GM18519 (cell line): ENCODE data around the gene LEMD2.

ENCODE experiments used
- ATAC-seq: cut with Tn5 transposase; IDR thresholded peaks from one replicate; pipeline ENCODE4 v1.9.1; 2021; ENCODE audit warnings: mild to moderate bottlenecking, moderate library complexity; ENCODE audit not compliant: unreplicated experiment, low FRiP score

The LEMD2 gene

DNA sequence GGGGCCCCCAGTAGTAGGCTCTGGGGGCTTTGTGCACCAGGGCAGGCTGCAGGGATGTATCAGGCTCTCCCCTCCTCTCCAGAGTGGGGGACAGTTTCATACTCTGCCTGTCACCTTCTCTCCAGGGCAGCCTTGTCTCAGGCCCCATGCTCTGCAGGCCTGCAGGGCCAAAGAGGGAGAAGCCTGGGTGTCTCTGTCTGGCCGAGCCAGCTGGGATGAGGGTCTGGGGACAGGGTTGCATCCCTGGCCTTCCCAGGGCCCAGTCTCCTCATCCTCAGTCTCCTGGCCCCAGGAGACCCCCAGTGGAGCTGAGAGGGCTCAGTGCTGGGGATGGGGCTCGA lies 27.4 kb downstream of the LEMD2 start:
- no peak for ATAC-seq

DNA sequence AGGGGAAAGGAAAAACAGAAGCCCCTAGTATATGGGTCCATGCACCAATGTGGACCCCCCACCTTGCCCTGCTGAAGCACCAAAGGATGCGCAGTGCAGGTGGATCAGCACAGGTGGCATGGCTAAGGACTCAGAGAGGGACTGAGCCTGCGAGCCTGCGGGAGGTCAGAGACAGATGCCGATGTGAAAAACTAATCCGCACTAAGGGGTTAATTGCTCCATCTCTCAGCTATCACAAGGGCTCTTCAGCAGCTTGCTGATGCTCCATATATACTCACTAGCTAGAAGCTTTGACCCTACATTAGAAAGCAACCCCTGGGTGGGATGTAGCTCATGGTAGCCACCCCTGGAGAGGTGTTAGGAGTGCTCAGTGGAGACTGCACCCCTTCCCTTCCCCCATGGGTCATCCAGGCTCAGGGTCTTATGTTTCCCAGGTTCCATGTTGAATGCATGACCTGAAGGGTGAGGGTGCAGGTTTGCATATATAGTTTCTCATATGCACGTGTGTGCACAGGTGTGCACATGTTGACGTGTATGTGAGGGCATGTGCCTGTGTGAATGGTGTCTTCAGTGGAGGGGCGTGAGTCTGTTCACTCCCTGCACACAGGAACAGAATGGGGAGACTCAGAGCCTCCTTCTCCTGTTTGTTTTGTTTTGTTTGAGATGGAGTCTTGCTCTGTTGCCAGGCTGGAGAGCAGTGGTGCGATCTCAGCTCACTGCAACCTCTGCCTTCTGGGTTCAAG lies 28.9 kb downstream of the LEMD2 start:
- no peak for ATAC-seq

DNA sequence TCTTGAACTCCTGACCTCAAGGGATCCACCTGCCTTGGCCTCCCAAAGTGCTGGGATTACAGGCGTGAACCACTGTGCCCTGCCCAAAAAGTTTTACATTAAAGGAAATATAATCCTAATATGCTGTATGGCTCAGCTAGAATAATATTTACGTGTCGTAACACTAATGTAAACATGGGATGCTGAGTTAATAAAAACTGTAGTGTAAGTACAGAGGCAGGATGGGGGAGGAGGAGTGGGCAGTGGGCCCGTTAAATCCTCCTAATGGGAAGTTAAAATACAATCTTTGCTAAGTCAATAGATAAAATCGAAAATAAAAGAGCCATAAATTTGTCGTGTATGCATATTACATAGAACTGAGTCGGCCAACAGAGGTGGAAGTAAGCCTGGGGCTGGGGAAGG lies 30.1 kb downstream of the LEMD2 start:
- ATAC-seq, result no peak

DNA sequence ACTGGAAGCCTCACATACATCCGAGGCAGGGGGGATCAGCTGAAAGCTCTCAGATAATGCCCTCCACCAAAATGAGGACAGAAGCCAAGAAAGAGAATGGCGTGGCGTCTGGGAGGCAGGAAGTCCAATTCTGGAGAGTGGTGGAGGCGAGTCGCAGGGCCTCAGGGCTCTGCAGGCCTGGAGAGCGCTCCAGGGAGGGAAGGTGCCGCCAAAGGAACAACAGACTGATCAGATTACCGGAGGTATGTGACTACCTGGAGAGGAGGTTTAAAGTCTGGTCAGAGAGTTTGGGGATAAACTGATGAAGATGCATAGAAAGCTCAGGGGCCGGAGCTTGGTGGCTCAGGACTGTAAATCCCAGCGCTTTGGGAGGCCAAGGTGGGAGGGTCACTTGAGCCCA lies 31.0 kb downstream of the LEMD2 start:
- ATAC-seq, result no peak

DNA sequence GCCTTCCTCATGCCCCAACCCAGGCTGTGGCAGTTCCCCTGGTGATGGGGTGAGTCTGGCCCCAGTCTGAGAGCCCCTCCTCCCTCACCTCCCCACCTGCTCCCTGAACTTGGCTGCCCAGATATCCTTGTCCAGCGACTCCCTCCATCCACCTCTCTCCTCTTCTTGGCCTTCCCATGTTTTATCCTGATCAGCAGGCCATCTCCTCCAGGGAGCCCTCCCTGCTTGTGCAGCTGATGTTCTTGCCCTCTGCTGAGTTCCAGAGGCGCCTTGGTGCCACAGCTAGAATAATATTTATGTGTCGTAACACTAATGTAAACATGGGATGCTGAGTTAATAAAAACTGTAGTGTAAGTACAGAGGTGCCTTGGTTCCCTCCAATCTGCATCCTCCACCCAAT lies 31.8 kb downstream of the LEMD2 start:
- ATAC-seq, result no peak

DNA sequence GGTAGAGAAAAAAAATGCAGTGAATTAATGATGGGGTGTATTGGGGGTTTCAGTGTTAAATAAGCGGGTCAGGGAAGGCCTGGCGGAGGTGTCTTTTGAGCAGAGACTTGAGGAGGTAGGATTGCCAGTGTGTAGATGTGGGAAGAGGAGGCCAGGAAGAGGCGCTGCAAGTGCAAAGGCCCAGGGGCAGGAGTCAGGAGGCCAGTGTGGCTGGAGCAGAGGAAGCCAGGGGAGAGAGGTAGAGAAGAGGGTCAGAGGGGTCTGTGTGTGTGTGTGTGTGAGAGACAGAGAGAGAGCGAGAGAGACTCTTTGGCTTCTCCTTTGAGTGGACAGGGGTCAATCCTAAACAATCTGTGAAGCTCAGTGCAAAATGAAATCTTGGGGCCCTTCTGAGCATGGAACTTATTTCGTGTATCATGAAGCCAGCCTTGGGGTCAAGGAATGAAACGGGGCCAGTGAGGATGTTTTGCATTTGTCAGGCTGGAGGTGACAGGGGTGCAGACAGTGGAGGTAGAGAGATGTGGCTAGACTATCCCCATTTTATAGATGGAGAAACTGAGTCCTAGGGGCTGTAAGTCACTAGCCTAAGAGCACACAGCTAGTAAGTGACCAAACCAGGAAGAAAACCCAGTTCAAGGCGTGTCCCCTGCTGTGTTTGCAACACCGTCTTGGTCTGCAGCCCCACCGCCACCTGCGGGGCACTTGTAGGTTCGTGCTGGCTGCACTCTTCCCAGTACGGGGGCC lies 32.5 kb downstream of the LEMD2 start:
- ATAC-seq, result no peak

DNA sequence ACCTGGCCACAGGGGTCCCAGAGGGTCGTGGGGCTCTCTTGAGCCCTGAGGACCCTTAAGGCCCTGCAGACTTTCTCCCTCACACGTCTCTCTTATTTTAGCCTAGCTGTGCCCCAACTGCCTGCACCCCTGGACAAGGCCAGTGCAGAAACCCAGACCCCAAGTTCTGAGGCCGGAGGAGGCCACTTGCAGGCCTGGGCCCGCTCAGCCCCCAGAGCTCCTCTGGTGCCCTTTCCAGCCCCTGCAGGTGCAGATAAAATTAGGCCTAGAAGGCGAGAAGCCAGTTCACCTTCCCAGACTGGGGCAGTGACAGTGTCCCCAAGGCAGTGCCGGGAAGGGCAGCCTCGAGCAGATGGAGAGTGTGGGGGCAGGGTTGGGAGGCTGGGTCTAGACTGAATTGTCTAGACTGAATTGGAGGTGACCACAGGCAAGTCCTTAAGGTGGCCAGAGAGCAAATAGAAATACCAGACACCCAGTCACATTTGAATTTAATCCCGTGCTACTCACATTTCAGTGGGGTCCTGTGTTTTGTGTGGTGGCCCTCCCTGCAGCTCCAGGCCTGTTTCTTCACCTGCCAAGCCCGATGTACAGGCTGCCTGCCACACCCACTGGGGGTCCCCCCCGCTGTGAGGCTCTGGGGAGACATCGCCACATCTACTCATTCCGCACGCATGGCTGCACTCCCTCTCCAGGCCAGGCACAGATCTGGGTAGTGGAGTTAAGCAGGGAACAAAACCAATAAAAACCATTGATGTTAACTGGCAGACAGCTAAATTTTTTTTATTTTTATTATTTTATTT lies 33.7 kb downstream of the LEMD2 start:
- ATAC-seq, result no peak

DNA sequence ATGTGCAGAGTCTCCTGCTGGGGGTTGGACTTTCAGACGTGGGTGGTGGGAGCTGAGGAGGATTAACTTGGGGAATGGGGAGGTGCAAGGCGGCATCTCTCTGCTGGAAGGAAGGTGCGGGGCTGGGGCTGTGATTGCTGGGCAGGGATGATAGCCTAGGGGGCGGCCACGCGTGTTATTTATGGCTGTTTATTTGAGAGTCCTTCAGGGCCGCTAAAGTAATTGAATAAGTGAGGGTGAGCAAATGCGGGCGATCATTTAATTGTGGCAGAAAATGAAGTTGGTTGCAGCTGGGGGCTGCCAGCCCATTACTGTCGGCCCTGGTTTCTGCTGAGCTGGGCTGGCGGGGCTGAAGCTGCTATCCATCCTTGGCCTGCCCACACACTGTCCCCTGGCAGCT lies 34.7 kb downstream of the LEMD2 start:
- ATAC-seq, result no peak

DNA sequence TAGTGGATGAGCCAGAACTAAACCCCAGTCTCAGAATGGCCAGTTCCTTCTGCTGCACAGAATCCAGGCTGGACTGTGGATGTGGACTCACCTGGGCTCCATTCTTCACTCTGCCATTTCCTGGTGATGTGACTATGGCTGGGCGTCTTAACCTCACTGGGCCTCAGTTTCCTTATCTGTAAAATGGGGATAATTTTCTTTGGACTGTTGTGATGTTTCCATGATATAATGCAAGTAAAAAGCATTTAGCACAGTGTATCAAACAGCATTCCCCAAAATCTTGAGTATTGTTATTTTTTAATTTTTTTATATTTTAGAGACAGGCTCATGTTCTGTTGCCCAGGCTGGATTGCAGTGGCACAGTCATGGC lies 36.3 kb downstream of the LEMD2 start:
- no peak for ATAC-seq

DNA sequence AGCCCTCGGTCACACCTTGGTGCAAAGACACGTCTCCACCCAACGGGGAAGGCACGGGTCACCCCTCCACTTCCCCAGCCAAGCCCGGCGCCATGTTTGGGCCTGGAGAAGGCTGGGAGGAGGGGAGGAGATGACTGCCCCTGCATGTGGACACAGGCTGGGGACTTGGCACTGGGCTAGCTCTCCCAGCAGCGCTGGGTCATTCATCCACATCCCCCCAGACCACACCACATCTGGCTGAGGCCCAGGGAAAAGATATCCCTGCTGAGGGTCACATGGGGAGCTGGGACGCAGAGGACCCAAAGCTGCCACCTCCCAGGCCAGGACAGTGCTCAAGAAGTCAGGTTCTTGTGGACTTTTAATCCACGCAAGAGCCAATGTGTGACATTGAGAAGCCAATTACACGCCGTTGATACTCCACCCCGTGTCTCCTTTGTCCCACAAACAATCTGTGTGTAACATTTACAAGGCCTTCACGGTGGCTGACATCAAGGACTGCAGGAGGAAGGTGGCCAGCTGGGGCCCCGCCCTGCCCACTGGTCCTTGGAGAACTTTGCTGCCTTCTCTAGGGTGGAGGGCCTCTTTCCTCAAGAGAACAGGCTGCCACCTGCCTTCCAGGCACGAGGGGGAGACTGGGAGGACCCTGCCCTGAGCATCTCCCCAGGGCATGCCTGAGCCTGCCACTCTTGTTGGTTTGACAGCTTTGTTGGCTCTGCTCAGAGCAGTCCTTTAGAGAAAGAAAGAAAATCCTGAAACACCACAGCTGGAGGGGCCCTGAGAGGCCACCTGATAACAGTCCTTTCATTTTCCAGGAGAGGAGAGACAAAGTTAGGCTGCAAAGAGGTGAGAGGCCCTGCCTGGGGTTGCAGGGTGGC lies 36.9 kb downstream of the LEMD2 start:
- no peak for ATAC-seq

DNA sequence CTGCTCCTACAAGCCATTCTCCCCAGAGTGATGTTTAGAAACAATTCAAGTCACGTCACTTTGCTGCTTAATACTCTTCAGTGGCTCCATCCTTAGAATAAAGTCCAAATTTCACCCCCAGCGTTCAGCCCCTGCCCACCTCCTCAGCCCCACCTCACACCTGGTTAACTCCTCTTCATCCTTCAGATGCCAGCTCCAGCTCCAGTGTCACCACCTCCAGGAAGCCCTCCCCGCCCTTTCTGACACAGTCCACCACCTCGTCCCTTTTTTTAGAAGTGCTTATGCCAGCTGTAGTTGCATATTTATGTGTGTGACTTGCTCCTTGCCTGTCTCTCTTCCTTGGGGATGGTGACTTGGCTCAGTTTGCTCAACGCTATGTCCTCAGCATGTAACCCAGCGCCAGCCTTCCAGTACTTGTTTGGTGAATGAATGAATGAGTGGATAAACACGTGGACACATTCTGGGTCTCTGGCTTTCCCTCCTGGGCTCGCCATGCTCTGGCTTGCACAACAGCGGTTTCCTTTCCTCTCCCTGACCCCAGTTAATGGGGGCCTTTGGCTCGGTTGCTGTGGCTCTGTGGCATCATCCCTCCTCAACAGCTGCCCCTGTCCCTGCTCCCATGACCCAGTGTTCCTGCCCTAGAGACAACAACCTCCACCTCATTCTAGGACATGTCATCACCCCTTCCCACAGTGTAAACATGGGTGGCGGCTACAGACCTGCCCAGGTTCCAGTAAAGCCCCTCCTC lies 38.5 kb downstream of the LEMD2 start:
- no peak for ATAC-seq

DNA sequence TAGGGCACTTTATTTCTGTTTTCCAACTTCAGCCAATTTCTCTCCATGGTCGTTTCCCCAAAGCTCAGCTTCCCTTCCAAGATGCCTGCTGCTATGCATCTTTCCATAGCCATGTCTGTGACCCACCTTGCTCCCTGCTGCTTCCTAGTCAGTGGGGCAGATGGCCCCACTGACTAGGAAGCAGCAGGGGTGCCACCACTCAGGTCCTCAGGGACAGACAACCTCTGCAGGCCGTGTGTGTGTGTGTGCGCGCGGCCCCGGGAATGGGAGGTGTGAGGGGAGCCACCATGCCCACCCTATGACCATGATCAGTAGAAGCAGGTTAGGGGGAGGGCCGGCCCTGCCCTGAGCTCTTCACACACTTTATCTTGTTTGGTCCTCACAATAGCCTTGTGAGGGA lies 39.5 kb downstream of the LEMD2 start:
- ATAC-seq, result no peak

DNA sequence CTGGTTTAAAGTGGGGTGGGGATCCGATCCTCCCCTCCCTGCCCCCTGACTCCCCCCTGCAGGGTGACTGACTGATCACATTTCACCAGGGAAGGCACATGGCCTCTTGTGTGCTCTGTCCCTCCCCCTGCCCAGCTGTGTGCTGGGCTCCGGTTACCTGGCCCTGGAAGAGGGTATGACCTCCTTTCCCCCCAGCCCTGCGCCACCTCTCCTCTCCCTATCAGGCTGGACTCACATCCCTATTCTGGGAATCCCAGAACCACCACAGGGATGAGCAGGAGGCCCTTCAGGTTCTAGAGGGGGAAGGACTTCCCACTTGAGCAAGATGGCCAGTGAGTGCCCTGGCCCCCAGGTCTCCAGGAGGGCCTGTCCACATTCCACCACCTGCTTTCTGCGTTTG lies 40.1 kb downstream of the LEMD2 start:
- ATAC-seq, result no peak

DNA sequence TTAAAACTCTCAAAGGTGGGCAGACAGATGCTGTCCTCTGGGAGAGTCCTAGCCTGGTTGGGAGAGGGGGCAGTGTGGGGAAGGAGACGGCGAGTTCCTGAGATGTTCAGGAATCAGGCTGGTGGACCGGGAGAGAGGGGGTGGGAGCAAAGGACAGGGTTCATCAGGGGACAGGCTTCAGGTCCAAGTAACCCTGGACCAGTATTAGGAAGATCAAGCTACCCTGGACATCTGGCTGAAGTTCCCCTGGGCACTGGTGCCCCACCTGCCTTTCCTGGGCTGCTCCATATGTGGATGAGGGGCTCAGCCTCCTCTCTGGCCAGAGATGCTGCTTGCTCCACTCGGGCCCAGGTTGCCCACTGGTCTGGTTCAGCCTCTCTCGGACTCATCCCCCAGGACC lies 41.1 kb downstream of the LEMD2 start:
- ATAC-seq, result no peak

DNA sequence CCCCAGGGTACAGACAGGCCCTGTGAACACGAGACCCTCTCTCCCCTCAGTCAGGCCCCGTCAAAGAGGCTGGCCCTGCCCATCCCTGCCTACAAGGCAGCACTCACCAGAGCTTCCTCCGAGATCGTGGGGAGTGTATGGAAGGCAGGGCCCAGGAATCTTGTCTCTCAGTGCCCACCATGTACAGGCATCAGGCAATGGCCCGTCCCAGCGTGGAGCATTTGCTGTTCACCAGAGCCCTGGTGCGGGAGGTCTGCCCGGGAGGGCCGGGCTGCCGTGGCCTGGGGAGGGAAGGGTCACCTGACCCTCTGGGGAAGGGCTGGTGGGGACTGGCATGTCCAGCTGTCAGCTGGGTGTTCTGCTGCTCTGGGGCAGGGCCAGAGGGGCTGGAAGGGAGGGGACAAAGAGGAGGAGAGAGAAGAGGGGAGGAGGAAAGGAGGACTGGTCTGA lies 42.3 kb downstream of the LEMD2 start, which contains the start of gene IP6K3:
TSS of gene IP6K3 (minus strand) at position 255 of the 450 bp plus-strand sequence. CDS start 11,429 bp downstream, outside the sequence.
- no peak for ATAC-seq

DNA sequence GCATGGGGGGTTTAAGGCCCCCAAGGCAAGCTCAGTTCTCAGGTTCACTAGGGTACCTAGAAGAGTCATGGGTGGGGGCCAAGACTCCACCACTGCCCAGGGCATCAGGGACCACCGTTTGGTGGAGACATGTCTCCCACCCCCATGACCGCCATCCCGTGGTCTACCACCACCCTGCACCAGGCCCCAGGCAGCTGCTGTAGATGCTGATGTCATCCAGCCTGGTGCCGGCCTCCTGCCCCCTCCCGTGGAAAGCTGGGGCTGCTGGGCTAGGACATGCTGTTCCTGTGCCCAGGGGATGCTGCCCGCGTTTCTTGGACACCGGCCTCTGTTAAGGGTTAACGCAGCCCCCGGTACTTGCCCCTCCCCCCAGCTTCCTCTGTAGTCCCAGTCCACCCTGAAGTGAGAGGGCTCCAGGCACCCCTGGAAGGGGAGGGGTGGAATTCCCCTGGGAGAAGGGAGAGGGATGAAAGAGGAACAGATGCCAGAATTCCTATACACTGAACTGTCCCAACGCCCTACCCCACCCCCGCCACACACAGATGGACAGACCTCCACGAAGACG lies 42.8 kb downstream of the LEMD2 start:
- ATAC-seq, result no peak

DNA sequence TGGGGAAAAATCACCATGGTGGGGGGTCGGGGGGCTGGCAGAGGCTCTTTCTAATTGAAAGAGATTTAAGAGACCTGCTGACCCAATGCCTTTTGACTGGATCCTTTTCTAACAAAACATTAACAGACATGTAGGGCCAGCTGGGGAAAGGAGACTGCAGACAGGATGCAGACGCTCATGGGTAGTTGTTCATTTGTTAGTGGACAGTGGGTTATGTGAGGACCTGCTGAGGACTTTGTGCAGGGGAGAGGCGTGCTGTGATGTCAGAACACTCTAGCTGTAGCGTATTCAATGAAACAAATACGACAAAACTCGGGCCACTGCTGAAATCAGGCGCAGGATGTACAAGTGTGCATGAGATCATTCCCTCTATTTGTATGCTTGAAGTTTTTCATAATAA lies 43.4 kb downstream of the LEMD2 start:
- no peak for ATAC-seq

DNA sequence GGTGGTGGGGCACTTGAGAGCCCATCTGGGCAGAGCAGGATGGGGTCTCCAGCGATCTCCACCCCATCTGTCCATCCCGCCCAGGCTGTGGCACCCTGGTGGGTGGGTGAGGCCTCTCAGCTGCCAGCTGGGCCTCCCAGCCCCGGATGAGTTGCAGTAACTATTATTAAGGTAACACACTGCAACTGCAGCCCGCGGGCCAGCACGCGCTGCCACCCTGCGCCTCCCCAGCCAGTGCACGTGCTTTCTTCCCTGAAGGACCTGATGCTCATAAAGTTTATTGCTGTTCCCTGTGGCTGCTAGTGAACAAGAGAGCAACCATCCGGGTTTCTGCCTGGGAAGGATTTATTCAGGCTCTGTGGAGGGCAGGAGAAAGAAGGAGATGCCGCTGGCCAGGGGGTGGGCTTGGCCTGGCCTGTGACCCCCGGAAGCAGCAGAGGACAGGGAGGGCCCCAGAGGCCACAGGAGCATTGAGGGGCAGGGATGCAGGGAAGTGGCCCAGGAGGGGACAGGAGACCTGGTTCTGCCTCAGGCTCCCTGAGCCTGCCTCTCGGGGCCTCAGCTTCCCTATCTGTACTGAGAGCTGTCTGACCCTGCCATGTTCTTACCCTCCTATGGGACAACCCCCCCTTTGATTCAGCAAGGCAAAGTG lies 43.9 kb downstream of the LEMD2 start:
- no peak for ATAC-seq
